Activated CD8-positive, alpha-beta memory T cell treated with anti-CD3 and anti-CD28 coated beads, Interleukin-2, amount 50 U/mL, for 1 hour (primary cell): ENCODE results near the gene FOSL2.

Experiments used
- DNase-seq: peaks from one replicate; pipeline ENCODE4 v3.0.0-alpha.2; 2020; ENCODE audit errors: extremely low read depth

FOSL2 gene

DNA sequence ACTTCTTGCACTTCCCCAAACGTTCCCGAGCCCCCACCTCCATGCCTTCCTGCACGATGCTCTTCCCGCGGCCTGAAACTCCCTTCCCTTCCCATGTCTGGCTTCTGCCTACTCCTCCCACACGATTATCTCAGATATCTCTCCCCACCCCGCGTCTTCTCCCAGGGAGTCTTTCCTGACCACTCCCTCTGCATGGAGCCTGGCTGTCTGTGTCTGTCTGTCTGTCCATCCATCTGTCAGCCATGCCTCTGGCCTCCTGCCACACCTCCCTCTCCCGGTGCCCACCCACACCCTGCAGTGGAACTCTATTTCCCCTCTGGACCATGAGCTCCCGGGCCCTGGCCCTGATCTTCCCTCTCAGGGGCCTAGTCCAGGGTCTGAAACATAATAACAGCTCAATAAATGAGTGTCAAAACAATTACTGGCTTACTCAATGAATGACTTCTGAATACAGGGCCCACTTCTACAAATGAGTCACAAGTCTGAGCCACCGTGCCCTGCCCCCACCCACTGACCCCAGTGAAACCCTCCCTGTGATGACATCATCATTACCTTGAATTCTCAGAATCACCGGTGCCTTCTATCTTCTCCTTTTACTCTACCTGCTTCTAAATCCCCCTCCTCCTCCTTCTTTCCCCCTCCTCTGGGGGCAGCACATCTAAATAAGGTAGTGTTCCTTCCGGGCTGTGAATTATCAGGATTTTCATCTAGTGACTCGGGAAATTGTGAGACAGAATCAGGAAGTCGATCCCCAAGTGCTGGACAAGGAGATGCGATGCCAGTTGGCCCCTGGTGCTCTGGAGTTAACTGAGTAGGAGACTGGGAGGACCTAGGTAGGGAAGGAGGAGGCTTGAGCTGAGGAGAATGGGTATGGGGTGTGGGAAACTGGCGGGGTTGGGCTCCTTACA, 57.1 kb downstream of the FOSL2 start:
- DNase-seq: no peak

DNA sequence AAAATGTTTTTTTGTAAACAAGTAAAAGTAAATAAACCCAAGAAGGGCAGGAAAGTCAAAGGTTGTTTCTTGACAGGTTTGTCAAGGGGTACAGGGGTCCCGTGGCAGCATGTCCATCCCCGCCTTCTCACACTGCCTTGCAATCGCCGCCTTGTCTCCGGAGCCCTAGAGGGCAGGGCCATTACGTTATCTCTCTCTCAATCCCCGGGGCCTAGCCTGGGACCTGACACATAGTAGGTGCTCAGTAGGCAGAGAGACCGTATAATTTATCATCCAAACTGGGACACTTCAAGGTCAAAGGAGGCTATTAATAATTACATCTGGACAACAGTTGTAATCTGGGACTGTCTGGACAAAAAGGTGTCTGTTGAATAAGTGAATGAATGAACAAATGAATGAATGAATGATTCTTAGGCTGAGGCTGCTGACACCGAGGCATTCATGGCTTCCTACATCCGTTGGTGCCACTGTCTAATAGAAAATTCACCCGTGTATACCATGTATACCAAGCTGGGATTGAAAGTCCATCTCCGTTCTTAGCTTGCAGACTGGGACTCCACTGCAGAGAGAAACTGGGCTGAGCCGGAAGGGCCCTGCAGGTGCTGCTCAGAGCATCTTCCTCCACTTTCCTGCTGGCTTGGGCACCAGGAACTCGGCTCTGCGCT, 58.4 kb downstream of the FOSL2 start:
- no peak for DNase-seq

- DNase-seq: no peak
Observed at GRCh38 chr2:28451793-28452533, 59.3 kb downstream of the FOSL2 start.

GRCh38 chr2:28452534-28453081, 60.0 kb downstream of the FOSL2 start:
- DNase-seq: peak; percentile 59

- no peak for DNase-seq
Observed at GRCh38 chr2:28453396-28453795, 60.7 kb downstream of the FOSL2 start.

DNA sequence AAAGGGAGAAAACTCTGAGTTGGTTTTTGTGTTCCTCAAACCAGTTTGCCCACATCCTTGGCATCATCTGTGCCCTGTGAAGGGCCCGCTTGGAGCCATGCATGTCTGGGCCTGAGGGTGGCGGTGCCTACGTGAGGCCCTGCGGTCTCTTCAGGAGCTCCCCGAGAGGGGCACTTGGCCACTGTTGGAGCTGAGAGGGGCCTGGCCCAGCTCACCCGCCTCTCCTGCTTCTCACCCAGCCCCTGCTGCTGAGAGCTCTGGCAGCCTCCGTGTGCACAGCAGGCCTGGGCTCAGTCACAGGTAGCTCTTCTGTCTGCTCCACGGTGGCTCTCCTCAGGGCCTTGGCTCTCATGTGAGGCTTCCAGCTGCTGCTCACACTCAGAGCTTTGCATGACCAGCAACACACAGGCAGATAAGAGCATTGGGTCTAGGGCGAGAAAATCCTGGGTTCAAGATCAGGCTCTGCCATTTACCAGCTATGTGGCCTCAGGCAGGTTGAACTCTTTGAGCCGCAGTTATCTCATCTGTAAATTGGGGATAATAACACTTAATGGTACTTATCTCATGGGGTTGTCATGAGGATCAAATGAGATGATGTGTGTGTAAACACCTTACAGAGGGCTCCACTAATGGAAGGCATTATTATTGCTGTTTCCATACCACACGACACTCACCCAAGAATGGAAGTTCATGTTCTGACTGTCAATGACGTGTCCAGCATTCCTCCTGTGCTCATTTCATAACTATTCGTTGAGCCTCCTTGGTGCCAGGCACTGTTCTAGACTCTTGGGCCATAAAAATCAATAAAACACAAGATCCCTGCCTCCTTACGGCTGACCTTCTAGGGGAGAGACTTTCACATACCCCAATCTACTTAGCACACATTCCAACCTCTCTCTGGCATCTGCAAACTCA, 61.6 kb downstream of the FOSL2 start:
- DNase-seq: no peak

DNA sequence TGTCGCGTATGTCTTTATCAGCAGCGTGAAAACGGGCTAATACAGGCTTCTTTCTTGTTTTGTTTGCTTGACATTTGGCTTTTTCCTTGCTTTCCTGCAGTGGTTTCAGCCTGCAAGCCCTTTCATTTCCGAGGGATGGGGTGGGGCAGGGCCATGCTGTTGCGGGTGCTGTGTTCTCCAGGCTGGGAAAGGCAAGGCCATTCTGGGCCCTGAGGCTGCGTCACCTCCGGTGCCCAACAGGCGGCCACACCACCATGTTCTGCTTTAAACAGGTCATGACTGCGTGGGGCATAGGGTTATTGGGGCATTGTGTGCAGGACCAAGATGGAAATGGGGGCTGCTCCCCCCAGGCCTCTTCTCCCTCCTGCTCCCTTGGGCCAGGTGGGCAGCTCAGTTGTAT, 64.6 kb downstream of the FOSL2 start:
- no peak for DNase-seq

GRCh38 chr2:28461056-28461455, 68.4 kb downstream of the FOSL2 start:
- DNase-seq: no peak

DNA sequence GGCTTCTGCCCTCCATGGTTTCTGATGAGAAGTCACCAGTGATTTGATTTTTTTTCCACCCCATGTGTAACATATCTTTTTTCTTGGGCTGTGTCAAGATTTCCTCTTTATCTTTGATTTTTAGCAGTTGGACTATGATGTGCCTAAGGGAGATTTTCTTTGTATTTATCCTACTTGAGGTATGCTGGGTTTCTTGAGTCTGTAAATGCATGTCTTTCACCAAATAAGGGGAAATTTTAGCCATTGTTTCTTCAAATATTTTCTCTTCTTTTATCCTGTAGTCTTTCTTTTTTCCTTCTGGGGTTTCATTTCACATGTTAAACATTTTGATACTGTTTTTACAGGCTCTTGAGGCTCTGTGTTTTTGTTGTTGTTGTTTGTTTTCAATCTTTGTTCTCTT, 69.5 kb downstream of the FOSL2 start:
- no peak for DNase-seq

- DNase-seq: no peak
Observed at GRCh38 chr2:28463211-28463816, 70.7 kb downstream of the FOSL2 start.

- no peak for DNase-seq
Observed at GRCh38 chr2:28463893-28464292, 71.2 kb downstream of the FOSL2 start.

DNA sequence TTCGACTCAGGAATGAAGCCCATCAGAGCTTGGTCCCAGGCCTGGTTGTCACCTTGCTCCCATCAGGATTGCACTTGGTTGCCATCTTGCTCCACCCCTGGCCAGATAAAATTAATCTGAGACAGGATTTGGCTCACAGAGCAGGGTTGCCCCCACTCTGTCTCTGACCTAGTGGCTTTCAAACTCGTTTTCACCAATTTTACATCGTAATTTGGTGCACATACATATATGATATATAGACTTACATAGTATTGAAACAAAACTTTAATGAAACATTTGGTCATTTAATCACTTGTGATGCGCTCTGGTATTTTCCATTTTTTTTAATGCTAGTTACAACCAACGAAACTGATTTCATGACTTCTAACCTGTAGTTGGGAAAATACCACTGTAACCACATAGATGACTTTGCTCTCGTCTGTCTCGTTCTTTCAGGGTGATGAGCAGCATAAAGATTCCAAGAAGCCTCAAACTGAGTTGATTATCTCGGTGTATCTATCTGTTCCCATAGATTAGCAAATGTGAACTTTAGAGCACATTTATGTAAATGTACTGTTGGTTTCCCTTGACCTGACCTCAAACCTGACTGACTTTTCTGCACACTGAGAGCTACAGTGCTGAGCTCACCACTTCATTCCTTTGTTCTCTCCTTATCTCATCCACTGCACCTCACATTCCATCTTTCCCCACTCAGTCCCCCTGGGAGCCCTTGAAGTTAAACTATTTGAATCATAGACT, 72.7 kb downstream of the FOSL2 start:
- DNase-seq: no peak
